ENCODE results near the gene DUSP16. TPM values are rescaled to one million over a fixed set of nuclear protein-coding genes. Genes with fewer than 3 reads are reported as not detected.

DUSP16 gene
- total RNA-seq, 2 donors from 2014 or later, result 12.9 to 23.4 TPM

DNA sequence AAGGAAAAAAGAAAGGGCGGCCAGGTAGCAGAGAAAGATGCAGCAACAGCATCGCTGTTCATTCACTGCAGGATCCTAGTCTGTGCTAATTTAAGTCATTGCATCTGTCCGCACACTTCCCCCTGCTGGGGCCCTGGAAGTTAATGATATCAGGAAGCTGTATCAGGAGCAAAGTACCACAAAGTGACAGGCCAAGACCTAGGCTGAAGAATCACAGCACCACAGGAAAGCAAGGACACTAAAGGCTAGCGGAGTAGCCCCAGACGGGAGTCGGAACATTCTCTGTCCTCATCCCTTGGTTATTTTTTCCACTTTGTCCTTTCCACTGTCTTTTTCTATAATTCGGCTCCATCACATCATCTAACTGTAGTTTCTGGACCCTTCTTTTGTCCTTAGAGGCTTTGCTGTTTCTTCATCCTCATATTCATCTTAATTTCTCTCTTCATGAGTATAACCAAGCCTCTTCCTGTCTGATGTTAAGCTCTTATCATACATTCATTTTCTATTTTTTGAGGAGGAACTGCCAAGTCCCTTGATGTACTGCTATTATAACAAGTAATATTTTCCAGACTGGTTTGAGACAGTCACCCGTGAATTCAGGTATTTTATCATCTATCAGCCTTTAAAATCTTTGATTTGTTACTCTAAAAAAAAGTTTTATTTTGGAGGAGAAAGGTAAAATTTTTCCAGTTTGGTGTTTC lies 28.3 kb downstream of the DUSP16 start:
- TF ChIP-seq, protein P1, sequence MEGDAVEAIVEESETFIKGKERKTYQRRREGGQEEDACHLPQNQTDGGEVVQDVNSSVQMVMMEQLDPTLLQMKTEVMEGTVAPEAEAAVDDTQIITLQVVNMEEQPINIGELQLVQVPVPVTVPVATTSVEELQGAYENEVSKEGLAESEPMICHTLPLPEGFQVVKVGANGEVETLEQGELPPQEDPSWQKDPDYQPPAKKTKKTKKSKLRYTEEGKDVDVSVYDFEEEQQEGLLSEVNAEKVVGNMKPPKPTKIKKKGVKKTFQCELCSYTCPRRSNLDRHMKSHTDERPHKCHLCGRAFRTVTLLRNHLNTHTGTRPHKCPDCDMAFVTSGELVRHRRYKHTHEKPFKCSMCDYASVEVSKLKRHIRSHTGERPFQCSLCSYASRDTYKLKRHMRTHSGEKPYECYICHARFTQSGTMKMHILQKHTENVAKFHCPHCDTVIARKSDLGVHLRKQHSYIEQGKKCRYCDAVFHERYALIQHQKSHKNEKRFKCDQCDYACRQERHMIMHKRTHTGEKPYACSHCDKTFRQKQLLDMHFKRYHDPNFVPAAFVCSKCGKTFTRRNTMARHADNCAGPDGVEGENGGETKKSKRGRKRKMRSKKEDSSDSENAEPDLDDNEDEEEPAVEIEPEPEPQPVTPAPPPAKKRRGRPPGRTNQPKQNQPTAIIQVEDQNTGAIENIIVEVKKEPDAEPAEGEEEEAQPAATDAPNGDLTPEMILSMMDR (IDR thresholded peaks at IDR 0.05), result no peak
- no peaks in the 10 kb centered on the region for H3K9me3 ChIP-seq
- DNase-seq (ENCODE audit: low spot score) (no peak), ATAC-seq (ENCODE audit: insufficient number of reproducible peaks, low FRiP score, low read depth) (no peak)
- H3K27ac ChIP-seq, result peak overlapping the region in 1 of 2 donors; percentile 59
- H3K4me3 ChIP-seq, result no peak overlapping the region
- peaks cover 13 to 45% of the 10 kb centered on the region in 2 donors for H3K4me1 ChIP-seq (ENCODE audit: control insufficient read depth in 1 of 2, low read depth in 2 of 2)
- H3K36me3 ChIP-seq, result no peaks in the 10 kb centered on the region
- H3K27me3 ChIP-seq (replicated peaks; ENCODE audit: insufficient read depth), result no peaks in the 10 kb centered on the region

DNA sequence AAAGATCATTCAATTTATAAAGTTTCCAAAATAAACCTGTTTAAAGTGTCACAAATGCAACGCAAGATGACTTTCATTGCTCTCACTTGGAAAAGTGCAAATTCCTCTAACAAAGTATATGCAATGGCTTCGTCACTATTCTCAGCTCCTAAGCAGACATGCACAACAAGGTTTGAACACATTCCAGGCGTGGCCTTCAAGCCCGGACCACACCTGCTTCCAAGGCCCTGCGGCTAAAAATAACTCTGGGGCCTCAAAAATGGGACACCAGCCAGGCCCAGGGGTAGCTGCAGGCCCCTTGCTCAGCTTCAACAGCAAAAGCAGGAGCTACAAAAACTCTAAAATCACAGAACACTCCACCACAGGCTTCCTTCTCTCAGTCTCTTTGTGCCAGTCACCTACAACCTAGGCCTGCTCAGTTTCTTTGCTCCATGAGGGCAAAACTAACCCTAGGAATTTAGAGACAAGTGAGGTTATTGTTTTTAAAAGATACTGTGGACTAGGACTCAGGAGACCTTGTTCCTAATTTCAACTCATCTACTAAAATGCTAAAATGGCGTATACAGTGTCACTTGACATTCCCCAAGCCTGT lies 29.3 kb downstream of the DUSP16 start:
- Histone ChIP-seq H3K9me3 (no peaks in the 10 kb centered on the region), H3K4me3 (no peak overlapping the region), H3K27ac (peak overlapping the region; percentile 52 to 59), H3K4me1 (ENCODE audit: control insufficient read depth in 1 of 2, low read depth in 2 of 2) (peaks cover 13 to 37% of the 10 kb centered on the region in 2 donors), H3K36me3 (no peaks in the 10 kb centered on the region), H3K27me3 (replicated peaks; ENCODE audit: insufficient read depth) (no peaks in the 10 kb centered on the region)
- no peak for DNase-seq (ENCODE audit: low spot score)
- ATAC-seq (ENCODE audit: insufficient number of reproducible peaks, low FRiP score, low read depth), result no peak
- TF ChIP-seq, protein P1 (IDR thresholded peaks at IDR 0.05), result no peak

DNA sequence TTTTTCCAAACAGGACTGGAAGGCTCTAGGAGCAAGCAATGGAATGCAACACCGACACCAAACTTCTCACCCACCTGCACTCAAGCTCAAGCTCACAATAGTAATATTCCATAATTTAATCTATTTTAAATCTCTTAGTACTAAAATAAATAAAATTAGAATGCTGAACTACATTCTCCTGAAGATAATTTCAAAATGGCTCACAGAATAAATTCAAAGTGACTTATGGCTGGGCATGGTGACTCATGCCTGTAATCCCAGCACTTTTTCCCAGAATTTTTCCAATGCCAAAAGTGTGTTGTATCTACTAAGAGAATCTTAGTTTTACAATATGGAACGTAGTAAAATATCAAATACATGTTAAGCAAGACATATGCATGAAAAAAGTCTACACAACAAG lies 31.5 kb downstream of the DUSP16 start:
- ATAC-seq (ENCODE audit: insufficient number of reproducible peaks, low FRiP score, low read depth) (no peak), DNase-seq (ENCODE audit: low spot score) (no peak)
- Histone ChIP-seq H3K4me1 (ENCODE audit: control insufficient read depth in 1 of 2, low read depth in 2 of 2) (peaks cover 13 to 31% of the 10 kb centered on the region in 2 donors), H3K27me3 (replicated peaks; ENCODE audit: insufficient read depth) (no peaks in the 10 kb centered on the region), H3K4me3 (no peak overlapping the region), H3K27ac (no peak overlapping the region), H3K36me3 (no peaks in the 10 kb centered on the region), H3K9me3 (no peaks in the 10 kb centered on the region)
- TF ChIP-seq, protein P1 (IDR thresholded peaks at IDR 0.05), result no peak

DNA sequence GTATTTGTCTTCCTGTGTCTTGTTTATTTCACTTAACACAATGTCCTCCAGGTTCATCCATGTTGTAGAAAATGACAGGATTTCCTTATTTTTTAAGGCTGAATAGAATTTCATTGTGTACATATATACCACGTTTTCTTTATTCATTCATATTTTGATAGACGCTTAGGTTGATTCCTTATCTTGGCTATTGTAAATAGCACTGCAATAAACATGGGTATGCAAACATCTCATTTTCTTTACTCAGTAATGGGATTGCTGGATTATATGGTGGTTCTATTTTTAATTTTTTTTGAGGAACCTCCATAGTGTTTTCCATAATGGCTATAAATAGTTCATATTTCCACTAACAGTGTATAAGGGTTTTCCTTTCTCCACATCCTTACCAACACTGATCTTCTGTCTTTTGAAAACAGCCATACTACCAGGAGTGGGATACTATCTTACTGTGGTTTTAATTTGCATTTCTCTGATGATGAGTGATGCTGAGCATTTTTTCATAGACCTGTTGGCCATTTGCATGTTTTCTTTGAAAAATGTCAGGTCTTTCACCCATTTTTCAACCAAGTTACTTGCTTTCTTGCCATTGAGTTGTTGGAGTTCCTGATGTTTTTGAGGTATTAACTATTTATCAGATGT lies 32.8 kb downstream of the DUSP16 start:
- Histone ChIP-seq H3K4me1 (ENCODE audit: control insufficient read depth in 1 of 2, low read depth in 2 of 2) (peaks cover 13 to 25% of the 10 kb centered on the region in 2 donors), H3K27me3 (replicated peaks; ENCODE audit: insufficient read depth) (no peaks in the 10 kb centered on the region), H3K4me3 (no peak overlapping the region), H3K27ac (no peak overlapping the region), H3K36me3 (no peaks in the 10 kb centered on the region), H3K9me3 (no peaks in the 10 kb centered on the region)
- TF ChIP-seq, protein P1 (IDR thresholded peaks at IDR 0.05), result no peak
- ATAC-seq (ENCODE audit: insufficient number of reproducible peaks, low FRiP score, low read depth) (no peak), DNase-seq (ENCODE audit: low spot score) (no peak)

All from thoracic aorta (tissue), 2 donors.